ENCODE results near the gene ING2. TPM values are rescaled to one million over a fixed set of nuclear protein-coding genes. Genes with fewer than 3 reads are reported as not detected.

The ING2 gene
- total RNA-seq, 1 experiment from 2014 or later, result 4.2 TPM

DNA sequence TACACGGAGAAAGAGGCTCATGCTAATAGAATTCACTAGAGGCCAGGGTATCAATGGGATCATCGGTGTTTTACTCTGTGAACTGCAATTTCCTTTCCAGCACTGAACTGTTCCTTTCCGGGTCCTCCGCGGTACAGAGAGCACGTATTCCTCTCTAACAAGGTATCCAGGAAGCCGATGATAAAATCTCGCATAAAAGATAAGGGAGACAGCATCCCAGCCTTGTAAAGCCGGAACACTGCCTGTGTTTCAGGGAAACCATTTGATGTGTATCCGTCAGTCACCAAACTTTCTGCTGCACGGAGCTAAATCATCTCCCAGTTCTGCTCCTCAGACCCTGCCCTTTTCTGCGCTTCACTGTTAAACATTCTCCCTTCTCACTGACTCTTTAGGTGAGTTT lies 54.0 kb downstream of the ING2 start (continued):
- TF ChIP-seq, protein P1, sequence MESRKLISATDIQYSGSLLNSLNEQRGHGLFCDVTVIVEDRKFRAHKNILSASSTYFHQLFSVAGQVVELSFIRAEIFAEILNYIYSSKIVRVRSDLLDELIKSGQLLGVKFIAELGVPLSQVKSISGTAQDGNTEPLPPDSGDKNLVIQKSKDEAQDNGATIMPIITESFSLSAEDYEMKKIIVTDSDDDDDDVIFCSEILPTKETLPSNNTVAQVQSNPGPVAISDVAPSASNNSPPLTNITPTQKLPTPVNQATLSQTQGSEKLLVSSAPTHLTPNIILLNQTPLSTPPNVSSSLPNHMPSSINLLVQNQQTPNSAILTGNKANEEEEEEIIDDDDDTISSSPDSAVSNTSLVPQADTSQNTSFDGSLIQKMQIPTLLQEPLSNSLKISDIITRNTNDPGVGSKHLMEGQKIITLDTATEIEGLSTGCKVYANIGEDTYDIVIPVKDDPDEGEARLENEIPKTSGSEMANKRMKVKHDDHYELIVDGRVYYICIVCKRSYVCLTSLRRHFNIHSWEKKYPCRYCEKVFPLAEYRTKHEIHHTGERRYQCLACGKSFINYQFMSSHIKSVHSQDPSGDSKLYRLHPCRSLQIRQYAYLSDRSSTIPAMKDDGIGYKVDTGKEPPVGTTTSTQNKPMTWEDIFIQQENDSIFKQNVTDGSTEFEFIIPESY (IDR thresholded peaks at IDR 0.05; ENCODE audit: extremely low read depth, insufficient replicate concordance, low read length), result no peak
- TF ChIP-seq CBX3 (IDR thresholded peaks at IDR 0.05; ENCODE audit: low read depth) (no peak), ZNF274 (IDR thresholded peaks at IDR 0.05; ENCODE audit: low read depth, low read length) (no peak), TCF7L2 (IDR thresholded peaks at IDR 0.05; ENCODE audit: borderline replicate concordance, extremely low read depth, insufficient read depth, insufficient read length) (no peak), POLR2A (IDR thresholded peaks at IDR 0.05; ENCODE audit: borderline replicate concordance, extremely low read depth, insufficient read depth, insufficient read length) (no peak)
- TF ChIP-seq, protein P2, sequence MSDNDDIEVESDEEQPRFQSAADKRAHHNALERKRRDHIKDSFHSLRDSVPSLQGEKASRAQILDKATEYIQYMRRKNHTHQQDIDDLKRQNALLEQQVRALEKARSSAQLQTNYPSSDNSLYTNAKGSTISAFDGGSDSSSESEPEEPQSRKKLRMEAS (IDR thresholded peaks at IDR 0.05), result no peak

DNA sequence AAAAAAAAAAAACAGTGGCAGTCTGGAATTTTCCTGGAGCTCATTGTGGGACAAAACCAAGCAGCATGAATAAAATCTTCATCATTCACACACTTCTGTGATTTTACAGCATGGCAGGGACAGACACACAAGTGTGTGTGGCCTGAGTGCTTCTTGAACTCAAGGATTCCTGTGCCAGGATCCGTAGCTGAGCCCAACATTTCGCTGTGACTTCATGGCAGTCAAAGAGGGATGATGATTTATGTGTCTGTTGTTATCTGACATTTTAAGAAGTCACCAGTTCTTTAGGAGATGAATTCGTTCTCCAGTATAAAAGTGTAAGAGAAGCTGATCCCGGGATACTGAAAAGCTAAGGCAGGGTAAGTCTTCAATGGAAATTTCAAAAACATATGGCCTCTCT lies 57.0 kb downstream of the ING2 start:
- Histone ChIP-seq H3K27ac (ENCODE audit: low read depth, low read length) (no peak overlapping the region), H2AFZ (ENCODE audit: low read depth, low read length, poor library complexity, severe bottlenecking) (no peak overlapping the region), H3K36me3 (ENCODE audit: control insufficient read depth in 1 of 2, insufficient read depth in 2 of 2, low read length in 2 of 2) (no peaks in the 10 kb centered on the region), H3K4me1 (ENCODE audit: control insufficient read depth in 1 of 2, insufficient read depth in 2 of 2, low read length in 2 of 2) (no peaks in the 10 kb centered on the region), H4K20me1 (ENCODE audit: insufficient read depth) (no peaks in the 10 kb centered on the region), H3K27me3 (ENCODE audit: insufficient read depth, low read length) (no peaks in the 10 kb centered on the region), H3K4me2 (ENCODE audit: low read length) (no peak overlapping the region), H3K79me2 (ENCODE audit: insufficient read depth, low read length) (no peaks in the 10 kb centered on the region), H3K9me3 (ENCODE audit: control insufficient read depth in 1 of 2, insufficient read depth in 1 of 2, low read depth in 1 of 2, low read length in 2 of 2) (no peaks in the 10 kb centered on the region), H3K9ac (ENCODE audit: low read length) (no peak overlapping the region), H3K9me2 (ENCODE audit: insufficient read depth) (no peaks in the 10 kb centered on the region), H3K4me3 (replicated peaks in 1 of 2; ENCODE audit: low read depth in 1 of 2, low read length in 2 of 2) (no peak overlapping the region)
- no peak for TF ChIP-seq CEBPB (IDR thresholded peaks at IDR 0.05; ENCODE audit: low read depth)
- TF ChIP-seq, protein P2 (IDR thresholded peaks at IDR 0.05), result no peak
- TF ChIP-seq SIN3A (IDR thresholded peaks at IDR 0.05; ENCODE audit: low read depth), result no peak
- TF ChIP-seq EGR1 (IDR thresholded peaks at IDR 0.05; ENCODE audit: low read depth), result no peak
- no peak for TF ChIP-seq TCF7L2 (IDR thresholded peaks at IDR 0.05; ENCODE audit: borderline replicate concordance, extremely low read depth, insufficient read depth, insufficient read length)
- TF ChIP-seq EZH2phosphoT487 (IDR thresholded peaks at IDR 0.05; ENCODE audit: borderline replicate concordance), result no peak
- no peak for TF ChIP-seq YY1 (IDR thresholded peaks at IDR 0.05; ENCODE audit: extremely low read depth, insufficient replicate concordance, low read depth, low read length)
- DNase-seq (ENCODE audit: low read depth, low spot score), result no peak
- ChIA-PET POLR2A (no interaction called here), RAD21 (ENCODE audit: low non-redundant PET in 1 of 2, low total read pairs in 2 of 2, uncharacterized antibody in 2 of 2, unreplicated experiment in 2 of 2) (no interaction called here), CTCF (no interaction called here)
- intact Hi-C loops (cut with micrococcal nuclease), result no loop called here
- ATAC-seq, result no peak
- no TSS peak for BruUV-seq (replicated peaks)

Other genes starting within 250 kb of the ING2 start
- gene CLDN22, start 184.8 kb upstream of the ING2 start, total RNA-seq (2021; ENCODE audit: unreplicated experiment), result not detected
- not detected for gene CLDN24, start 182.6 kb upstream of the ING2 start, total RNA-seq (2021; ENCODE audit: unreplicated experiment)
- gene CDKN2AIP, start 60.4 kb upstream of the ING2 start, total RNA-seq (2021; ENCODE audit: unreplicated experiment), result 6.4 TPM
- gene RWDD4, start 154.1 kb downstream of the ING2 start, total RNA-seq (2021; ENCODE audit: unreplicated experiment), result 11.9 TPM
- gene TRAPPC11, start 154.2 kb downstream of the ING2 start, total RNA-seq (2021; ENCODE audit: unreplicated experiment), result 15.6 TPM

All from HCT116 (cell line).